Heart right ventricle (tissue), 16 donors: ENCODE measurements around the gene ZNRF2. TPM values are rescaled to one million over a fixed set of nuclear protein-coding genes. Genes with fewer than 3 reads are reported as not detected.

Source experiments
- ATAC-seq, 8 donors: fragments of 200-7000 bp; cut with Tn5 transposase; one replicate each; pipeline ENCODE4 v1.9.1; 2020; ENCODE audit warnings: mild to moderate bottlenecking in 8 of 8, moderate library complexity in 8 of 8, moderate number of reproducible peaks in 1 of 8
- DNase-seq, 2 donors: peaks; one replicate each; pipeline ENCODE4 v3.0.0-alpha.2; 2020
- H3K27ac ChIP-seq, 10 donors: fragments of 200-600 bp; sonication (generic) in 2 of 10; one replicate each; pipeline versions ENCODE4 v1.5.0 to v1.8.0; 2020 to 2022; ENCODE audit warnings: mild to moderate bottlenecking in 3 of 10
- H3K27me3 ChIP-seq, 7 donors: fragments of 200-600 bp; one replicate each; pipeline ENCODE4 v1.8.0; 2021 to 2022; ENCODE audit warnings: mild to moderate bottlenecking in 2 of 7
- H3K36me3 ChIP-seq, 9 donors: fragments of 200-600 bp; sonication (generic) in 1 of 9; one replicate each; pipeline versions ENCODE4 v1.5.0 to v1.8.0; 2020 to 2022; ENCODE audit warnings: mild to moderate bottlenecking in 2 of 9
- H3K4me1 ChIP-seq, 9 donors: fragments of 200-600 bp; sonication (generic) in 1 of 9; one replicate each; pipeline versions ENCODE4 v1.5.0 to v1.8.0; 2020 to 2022; ENCODE audit warnings: mild to moderate bottlenecking in 4 of 9
- H3K4me3 ChIP-seq, 10 donors: fragments of 200-600 bp; sonication (generic) in 2 of 10; one replicate each; pipeline versions ENCODE4 v1.5.0 to v1.8.0; 2020 to 2022; ENCODE audit warnings: mild to moderate bottlenecking in 7 of 10, moderate library complexity in 2 of 10
- H3K9me3 ChIP-seq, 11 donors: fragments of 200-600 bp in 10 of 11; sonication (generic) in 2 of 11; one replicate each; pipeline versions ENCODE4 v1.5.0 to v1.8.0; 2013 to 2022; ENCODE audit warnings: mild to moderate bottlenecking in 2 of 11, control low read depth in 1 of 11, moderate library complexity in 1 of 11
- WGBS, 2 donors: extraction: QIAGEN DNeasy Blood & Tissue Kit; methylation state at CpG; one replicate each; pipeline ENCODE4 v1.1.7; 2013; ENCODE audit warnings: inconsistent platforms in 1 of 2; 5-methylcytosine and 5-hydroxymethylcytosine counted together
- intact Hi-C, 10 donors: fragments of 100-400 bp; cut with DNase I; formaldehyde crosslinking; loops; one replicate each; pipeline versions ENCODE4 v1.11.1 to v1.14.2; 2022
- polyA plus RNA-seq, 2 donors: library from polyadenylated mRNA; stranded (reverse); fragments of 200-250 nt; gene quantifications; one replicate each; pipeline ENCODE4 v1.2.3, GENCODE V29; 2013
- total RNA-seq, 10 donors: library from RNA; stranded (reverse); fragmentation: NEBNext Ultra II Directional in 3 of 10; extraction: Animal tissue kit (Norgen Biotek cat#: 25700) in 3 of 10; gene quantifications; one replicate each; pipeline versions ENCODE4 v1.2.1 to v1.2.4, GENCODE V29; 2021 to 2023
- TF ChIP-seq, protein P1 (sequence below), 9 donors: fragments of 200-600 bp; sonication (generic) in 2 of 9; IDR thresholded peaks; one replicate each; pipeline versions ENCODE4 v1.5.0 to v1.8.0; 2021 to 2022; ENCODE audit warnings: antibody characterized with exemption in 9 of 9, mild to moderate bottlenecking in 5 of 9, moderate library complexity in 1 of 9
- donor health status: Arrhythmogenic right ventricular cardiomyopathy.
- donor health status: ischemic (EF 13 %, LVEDD 7.1; RV severe dilation, severe dysfunction).
- donor health status: healthy with polysubstance abuse.
- donor health status: DM: no; HTN: yes; CAD: no.
- donor health status: DM: no; HTN: no; CAD: no.
- donor health status: ischemic (EF 25% LVEDD 6.9; RV normal size, moderate dysfunction).
- donor health status: ischemic (EF 25% LVEDD 5.7; RV mildly dilated, moderate dysfunction).
- donor health status: healthy.
- donor health status: DM: yes; HTN: yes; CAD: no.
- donor health status: Ischemic cardiomyopathy.
- donor health status: ischemic (EF 35%, LVEDD 5.7; RV mildly dilated, moderate dysfunction).
- donor health status: nonischemic (EF 11% LVEDD 7.7; RV severe dilation, severe dysfunction).
- donor health status: DM: yes; HTN: yes; CAD: no.
- donor health status: PGD.
- donor health status: ischemic (EF 29% LVEDD 5.4; RV normal size, mild dysfunction).
- donor health status: nonischemic (EF 23%, LVEDD 6.1; RV moderate dilation, normal function).

ZNRF2 gene
- total and polyA plus RNA-seq, 12 donors: 2.9 to 13.8 (median 8.7) TPM

DNA sequence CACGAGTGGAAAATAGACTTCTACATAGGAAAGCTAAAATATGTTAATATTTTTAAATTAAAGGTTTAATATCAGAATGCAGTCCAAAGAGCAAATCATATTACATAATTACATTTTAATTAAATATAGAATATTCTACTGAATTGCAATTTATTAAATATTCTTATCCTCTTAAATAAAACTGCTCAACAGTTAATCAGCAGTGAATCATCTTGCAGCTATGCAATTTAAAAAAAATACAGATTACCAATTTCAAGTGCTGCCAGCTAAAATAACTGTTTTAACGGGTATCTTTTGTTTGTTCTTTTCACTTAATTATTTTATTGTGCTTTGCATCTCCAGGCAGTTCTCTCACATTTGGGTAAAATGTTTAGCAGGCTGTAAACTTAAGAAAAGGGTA is 82.2 kb downstream of the ZNRF2 start:
- H3K27ac ChIP-seq: no peak overlapping the region
- H3K9me3 ChIP-seq: no peaks in the 10 kb centered on the region
- H3K4me3 ChIP-seq: no peak overlapping the region
- H3K36me3 ChIP-seq: peaks cover 0 to 14% (median 0%) of the 10 kb centered on the region in 9 donors
- TF ChIP-seq, protein P1, sequence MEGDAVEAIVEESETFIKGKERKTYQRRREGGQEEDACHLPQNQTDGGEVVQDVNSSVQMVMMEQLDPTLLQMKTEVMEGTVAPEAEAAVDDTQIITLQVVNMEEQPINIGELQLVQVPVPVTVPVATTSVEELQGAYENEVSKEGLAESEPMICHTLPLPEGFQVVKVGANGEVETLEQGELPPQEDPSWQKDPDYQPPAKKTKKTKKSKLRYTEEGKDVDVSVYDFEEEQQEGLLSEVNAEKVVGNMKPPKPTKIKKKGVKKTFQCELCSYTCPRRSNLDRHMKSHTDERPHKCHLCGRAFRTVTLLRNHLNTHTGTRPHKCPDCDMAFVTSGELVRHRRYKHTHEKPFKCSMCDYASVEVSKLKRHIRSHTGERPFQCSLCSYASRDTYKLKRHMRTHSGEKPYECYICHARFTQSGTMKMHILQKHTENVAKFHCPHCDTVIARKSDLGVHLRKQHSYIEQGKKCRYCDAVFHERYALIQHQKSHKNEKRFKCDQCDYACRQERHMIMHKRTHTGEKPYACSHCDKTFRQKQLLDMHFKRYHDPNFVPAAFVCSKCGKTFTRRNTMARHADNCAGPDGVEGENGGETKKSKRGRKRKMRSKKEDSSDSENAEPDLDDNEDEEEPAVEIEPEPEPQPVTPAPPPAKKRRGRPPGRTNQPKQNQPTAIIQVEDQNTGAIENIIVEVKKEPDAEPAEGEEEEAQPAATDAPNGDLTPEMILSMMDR (IDR thresholded peaks at IDR 0.05): no peak
- 64 to 72% methylated on average over 2 of the region's 2 CpGs for WGBS, 2 donors
- H3K4me1 ChIP-seq: peaks cover 0 to 8% (median 0%) of the 10 kb centered on the region in 9 donors
- H3K27me3 ChIP-seq: no peaks in the 10 kb centered on the region
- intact Hi-C loops: no loop called here
- DNase-seq (no peak), ATAC-seq (no peak)

DNA sequence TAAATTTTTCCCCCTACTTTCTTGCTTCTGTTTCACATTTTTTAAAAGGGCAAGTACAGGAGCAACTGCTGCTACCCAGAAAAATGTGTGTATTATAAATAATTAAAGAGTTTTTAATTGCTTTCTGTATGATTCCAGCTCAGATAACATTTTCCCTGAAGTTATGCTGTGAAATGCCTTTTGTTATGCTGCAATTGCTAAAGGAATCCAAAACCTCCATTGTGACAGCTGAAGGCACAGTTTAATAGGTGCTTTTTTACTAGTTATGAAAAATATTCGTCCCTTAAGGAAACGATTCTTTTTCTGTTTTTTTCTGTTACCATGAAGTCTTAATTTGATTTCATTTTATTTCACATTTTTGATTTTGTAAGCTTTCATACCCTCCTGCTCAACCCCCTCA is 83.2 kb downstream of the ZNRF2 start:
- ATAC-seq (no peak), DNase-seq (no peak)
- 79 to 86% methylated on average over 2 of the region's 2 CpGs for WGBS, 2 donors
- peaks cover 0 to 8% (median 0%) of the 10 kb centered on the region in 9 donors for H3K4me1 ChIP-seq
- H3K27me3 ChIP-seq: no peaks in the 10 kb centered on the region
- H3K36me3 ChIP-seq: peaks cover 0 to 21% (median 0%) of the 10 kb centered on the region in 9 donors
- H3K27ac ChIP-seq: no peak overlapping the region
- no peaks in the 10 kb centered on the region for H3K9me3 ChIP-seq
- intact Hi-C loops: no loop called here
- TF ChIP-seq, protein P1 (IDR thresholded peaks at IDR 0.05): no peak
- H3K4me3 ChIP-seq: no peak overlapping the region

DNA sequence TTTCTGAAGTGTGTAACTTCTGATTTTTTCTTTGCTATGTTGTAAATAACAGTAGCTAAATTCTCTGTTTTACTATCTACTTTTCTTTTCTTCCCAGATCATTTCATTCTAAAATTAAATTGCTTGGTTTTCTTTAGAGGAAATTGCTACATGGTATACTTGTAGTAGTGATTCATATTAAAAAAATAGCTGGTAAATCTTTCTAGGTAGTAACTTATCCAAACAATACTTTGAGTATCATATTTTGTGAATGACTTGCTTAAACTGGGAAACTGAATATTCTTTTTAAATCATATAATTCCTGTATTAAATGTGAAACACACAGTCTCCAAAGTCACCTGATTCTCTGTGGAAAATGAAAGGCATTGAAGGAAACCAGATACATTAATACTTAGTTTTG is 85.5 kb downstream of the ZNRF2 start:
- Histone ChIP-seq H3K27ac (no peak overlapping the region), H3K4me3 (no peak overlapping the region), H3K9me3 (no peaks in the 10 kb centered on the region), H3K36me3 (peaks cover 0 to 21% (median 0%) of the 10 kb centered on the region in 9 donors), H3K4me1 (no peaks in the 10 kb centered on the region), H3K27me3 (no peaks in the 10 kb centered on the region)
- intact Hi-C loops: no loop called here
- DNase-seq (no peak), ATAC-seq (no peak)
- TF ChIP-seq, protein P1 (IDR thresholded peaks at IDR 0.05): no peak

DNA sequence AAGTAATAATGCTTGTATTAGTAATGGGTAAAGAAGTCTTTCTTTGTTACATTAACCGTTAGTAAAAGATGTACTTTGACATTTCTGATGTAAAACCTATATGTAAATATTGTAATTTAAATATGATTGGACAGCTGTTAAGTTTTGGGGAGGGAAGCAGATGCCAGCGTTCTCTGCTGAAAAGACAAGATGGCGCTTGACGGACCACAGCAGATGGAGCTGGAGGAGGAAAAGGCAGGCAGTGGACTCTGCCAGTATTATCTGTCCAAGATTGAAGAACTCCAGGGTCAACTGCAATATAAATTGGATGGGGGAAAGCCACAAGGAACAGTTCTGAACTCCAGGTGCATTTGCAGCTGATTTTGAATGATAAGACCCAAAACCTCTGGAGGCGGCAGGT is 86.9 kb downstream of the ZNRF2 start:
- H3K4me3 ChIP-seq: no peak overlapping the region
- no peaks in the 10 kb centered on the region for H3K27me3 ChIP-seq
- intact Hi-C loops: no loop called here
- WGBS, 2 donors: 97 to 99% methylated on average over 5 of the region's 5 CpGs
- no peaks in the 10 kb centered on the region for H3K9me3 ChIP-seq
- DNase-seq (no peak), ATAC-seq (no peak)
- TF ChIP-seq, protein P1 (IDR thresholded peaks at IDR 0.05): no peak
- no peaks in the 10 kb centered on the region for H3K4me1 ChIP-seq
- H3K27ac ChIP-seq: no peak overlapping the region
- H3K36me3 ChIP-seq: peaks cover 0 to 15% (median 0%) of the 10 kb centered on the region in 9 donors
